Subcutaneous abdominal adipose tissue (tissue), 5 donors: ENCODE measurements around the gene ERCC6L2.

Experiments used
- H3K27ac ChIP-seq: one replicate; pipeline ENCODE4 v1.7.0; 2013; ENCODE audit warnings: low read depth, mild to moderate bottlenecking, inconsistent platforms, low read length, moderate library complexity
- H3K27me3 ChIP-seq, 5 donors: one replicate each; pipeline ENCODE4 v1.7.0; 2013; ENCODE audit warnings: low read length in 5 of 5, inconsistent platforms in 1 of 5; ENCODE audit not compliant: control insufficient read depth in 5 of 5, insufficient read depth in 4 of 5
- H3K36me3 ChIP-seq, 5 donors: one replicate each; pipeline ENCODE4 v1.7.0; 2013; ENCODE audit warnings: low read length in 5 of 5; ENCODE audit not compliant: control insufficient read depth in 5 of 5, insufficient read depth in 5 of 5
- H3K4me1 ChIP-seq, 5 donors: one replicate each; pipeline ENCODE4 v1.7.0; 2013; ENCODE audit warnings: low read length in 5 of 5, mild to moderate bottlenecking in 3 of 5, moderate library complexity in 1 of 5; ENCODE audit not compliant: control insufficient read depth in 5 of 5, insufficient read depth in 5 of 5
- H3K4me3 ChIP-seq, 5 donors: one replicate each; pipeline ENCODE4 v1.7.0; 2013; ENCODE audit warnings: low read length in 5 of 5, low read depth in 1 of 5
- H3K9ac ChIP-seq, 5 donors: one replicate each; pipeline ENCODE4 v1.7.0; 2013; ENCODE audit warnings: low read length in 5 of 5, mild to moderate bottlenecking in 4 of 5, moderate library complexity in 3 of 5
- H3K9me3 ChIP-seq, 5 donors: one replicate each; pipeline ENCODE4 v1.7.0; 2013; ENCODE audit warnings: low read length in 5 of 5; ENCODE audit not compliant: control insufficient read depth in 5 of 5
- donor health status: healthy.
- donor health status: healthy.
- donor health status: healthy.
- donor health status: healthy.
- donor health status: healthy.

The ERCC6L2 gene

GRCh38 chr9:95910770-95911340 is 35.4 kb downstream of the ERCC6L2 start:
- H3K4me1 ChIP-seq = no peaks in the 10 kb centered on the region
- no peaks in the 10 kb centered on the region for H3K9me3 ChIP-seq
- no peak overlapping the region for H3K27ac ChIP-seq
- no peak overlapping the region for H3K4me3 ChIP-seq
- no peaks in the 10 kb centered on the region for H3K27me3 ChIP-seq
- H3K36me3 ChIP-seq = peaks cover 2 to 17% (median 9%) of the 10 kb centered on the region in 5 donors
- no peak overlapping the region for H3K9ac ChIP-seq

- no peak overlapping the region for H3K27ac ChIP-seq
- H3K36me3 ChIP-seq = peaks cover 11 to 28% (median 15%) of the 10 kb centered on the region in 5 donors
- H3K4me1 ChIP-seq = no peaks in the 10 kb centered on the region
- H3K9me3 ChIP-seq = no peaks in the 10 kb centered on the region
- H3K27me3 ChIP-seq = no peaks in the 10 kb centered on the region
- H3K4me3 ChIP-seq = no peak overlapping the region
- no peak overlapping the region for H3K9ac ChIP-seq
These were observed 37.3 kb downstream of the ERCC6L2 start for GRCh38 chr9:95912773-95913172.

- Histone ChIP-seq H3K9ac (no peak overlapping the region), H3K27ac (no peak overlapping the region), H3K9me3 (no peaks in the 10 kb centered on the region), H3K36me3 (peaks cover 28 to 50% (median 44%) of the 10 kb centered on the region in 5 donors), H3K27me3 (no peaks in the 10 kb centered on the region), H3K4me1 (no peaks in the 10 kb centered on the region), H3K4me3 (no peak overlapping the region)
These were observed 44.5 kb downstream of the ERCC6L2 start for GRCh38 chr9:95920017-95920416.

- peaks cover 28 to 52% (median 38%) of the 10 kb centered on the region in 5 donors for H3K36me3 ChIP-seq
- no peak overlapping the region for H3K27ac ChIP-seq
- no peaks in the 10 kb centered on the region for H3K4me1 ChIP-seq
- H3K9me3 ChIP-seq = no peaks in the 10 kb centered on the region
- no peaks in the 10 kb centered on the region for H3K27me3 ChIP-seq
- H3K9ac ChIP-seq = no peak overlapping the region
- no peak overlapping the region for H3K4me3 ChIP-seq
These were observed 48.3 kb downstream of the ERCC6L2 start for GRCh38 chr9:95923794-95924193.

GRCh38 chr9:95924987-95925386 is 49.5 kb downstream of the ERCC6L2 start:
- H3K27ac ChIP-seq = no peak overlapping the region
- H3K4me3 ChIP-seq = no peak overlapping the region
- no peaks in the 10 kb centered on the region for H3K9me3 ChIP-seq
- H3K9ac ChIP-seq = no peak overlapping the region
- H3K4me1 ChIP-seq = no peaks in the 10 kb centered on the region
- peaks cover 32 to 55% (median 45%) of the 10 kb centered on the region in 5 donors for H3K36me3 ChIP-seq
- no peaks in the 10 kb centered on the region for H3K27me3 ChIP-seq

GRCh38 chr9:95927271-95928004 is 51.9 kb downstream of the ERCC6L2 start:
- Histone ChIP-seq H3K4me3 (no peak overlapping the region), H3K9me3 (no peaks in the 10 kb centered on the region), H3K27me3 (no peaks in the 10 kb centered on the region), H3K36me3 (peaks cover 24 to 55% (median 44%) of the 10 kb centered on the region in 5 donors), H3K9ac (no peak overlapping the region), H3K4me1 (no peaks in the 10 kb centered on the region), H3K27ac (no peak overlapping the region)

GRCh38 chr9:95930277-95930676 is 54.8 kb downstream of the ERCC6L2 start:
- Histone ChIP-seq H3K9me3 (no peaks in the 10 kb centered on the region), H3K4me3 (no peak overlapping the region), H3K27me3 (no peaks in the 10 kb centered on the region), H3K9ac (no peak overlapping the region), H3K4me1 (no peaks in the 10 kb centered on the region), H3K36me3 (peaks cover 19 to 63% (median 47%) of the 10 kb centered on the region in 5 donors), H3K27ac (no peak overlapping the region)

- no peak overlapping the region for H3K9ac ChIP-seq
- no peaks in the 10 kb centered on the region for H3K27me3 ChIP-seq
- peaks cover 16 to 62% (median 45%) of the 10 kb centered on the region in 5 donors for H3K36me3 ChIP-seq
- no peak overlapping the region for H3K27ac ChIP-seq
- no peak overlapping the region for H3K4me3 ChIP-seq
- no peaks in the 10 kb centered on the region for H3K4me1 ChIP-seq
- peaks cover 0 to 4% (median 0%) of the 10 kb centered on the region in 5 donors for H3K9me3 ChIP-seq
These were observed 60.5 kb downstream of the ERCC6L2 start for GRCh38 chr9:95935861-95936578.

- H3K36me3 ChIP-seq = peaks cover 21 to 62% (median 47%) of the 10 kb centered on the region in 5 donors
- no peaks in the 10 kb centered on the region for H3K27me3 ChIP-seq
These were observed 61.1 kb downstream of the ERCC6L2 start for GRCh38 chr9:95936579-95937075.

GRCh38 chr9:95937131-95937530 is 61.6 kb downstream of the ERCC6L2 start:
- Histone ChIP-seq H3K36me3 (peaks cover 26 to 67% (median 49%) of the 10 kb centered on the region in 5 donors), H3K4me3 (no peak overlapping the region), H3K4me1 (no peaks in the 10 kb centered on the region), H3K9me3 (peaks cover 0 to 4% (median 0%) of the 10 kb centered on the region in 5 donors), H3K27me3 (no peaks in the 10 kb centered on the region), H3K27ac (no peak overlapping the region), H3K9ac (no peak overlapping the region)

More at GRCh38 chr9:95936579-95937075, 61.1 kb downstream of the ERCC6L2 start:
- H3K9me3 ChIP-seq = peaks cover 0 to 4% (median 0%) of the 10 kb centered on the region in 5 donors
- H3K9ac ChIP-seq = no peak overlapping the region
- no peaks in the 10 kb centered on the region for H3K4me1 ChIP-seq
- no peak overlapping the region for H3K27ac ChIP-seq
- no peak overlapping the region for H3K4me3 ChIP-seq
